B cell (primary cell): ENCODE data around the gene CARD9. TPM values are rescaled to one million over a fixed set of nuclear protein-coding genes. Genes with fewer than 3 reads are reported as not detected.
A peak's percentile ranks its signal among the peaks of the same experiment; 100 is the strongest.

Source experiments
- ATAC-seq: fragments of 200-7000 bp; cut with Tn5 transposase; one replicate; pipeline ENCODE4 v1.10.0; 2021; ENCODE audit warnings: low read depth, mild to moderate bottlenecking, moderate number of reproducible peaks, moderate library complexity
- CTCF ChIA-PET: fragments of 350-600 bp; sonication (Branson Sonifier 250); formaldehyde crosslinking; loops from one replicate; lab custom pipeline; 2021; ENCODE audit warnings: antibody characterized with exemption, inconsistent platforms; lab: Charles Lee
- POLR2A ChIA-PET: fragments of 350-600 bp; sonication (Branson Sonifier 250); formaldehyde crosslinking; loops from one replicate; lab custom pipeline; 2021; ENCODE audit warnings: antibody characterized with exemption; lab: Charles Lee
- DNase-seq: peaks from one replicate; pipeline ENCODE4 v3.0.0; 2013
- H2AFZ ChIP-seq: 2 replicates; pipeline ENCODE4 v1.6.1; 2012; ENCODE audit warnings: mild to moderate bottlenecking, low read depth, low read length; ENCODE audit not compliant: insufficient read depth, poor library complexity, severe bottlenecking
- H3K27ac ChIP-seq, 2 donors: 1 replicate in 1 of 2; 2 replicates in 1 of 2; pipeline ENCODE4 v1.5.1; 2012 to 2013; ENCODE audit warnings: low read length in 2 of 2, mild to moderate bottlenecking in 2 of 2, moderate library complexity in 1 of 2
- H3K27me3 ChIP-seq, 4 experiments: fragments of 200-600 bp in 1 of 4; sonication (generic) in 1 of 4; replicated peaks in 1 of 4; 1 replicate in 2 of 4; 2 replicates in 2 of 4; pipeline versions ENCODE4 v1.6.1 to v1.7.0; 2013 to 2016; ENCODE audit warnings: low read length in 3 of 4, mild to moderate bottlenecking in 2 of 4, mixed read lengths in 1 of 4, moderate library complexity in 1 of 4; ENCODE audit not compliant: insufficient read depth in 4 of 4, control insufficient read depth in 3 of 4; ENCODE audit errors: control extremely low read depth in 1 of 4
- H3K36me3 ChIP-seq, 2 experiments: replicated peaks in 1 of 2; 1 replicate in 1 of 2; 2 replicates in 1 of 2; pipeline versions ENCODE4 v1.6.1 to v1.7.1; 2013; ENCODE audit warnings: low read length in 1 of 2; ENCODE audit not compliant: insufficient read depth in 2 of 2, control insufficient read depth in 1 of 2; ENCODE audit errors: control extremely low read depth in 1 of 2, extremely low read depth in 1 of 2
- H3K4me1 ChIP-seq, 2 donors: fragments of 200-600 bp in 1 of 2; sonication (generic) in 1 of 2; 1 replicate in 1 of 2; 2 replicates in 1 of 2; pipeline versions ENCODE4 v1.5.1 to v1.6.1; 2013 to 2017; ENCODE audit warnings: low read length in 2 of 2; ENCODE audit not compliant: control insufficient read depth in 2 of 2, insufficient read depth in 2 of 2
- H3K4me2 ChIP-seq: replicated peaks from 2 replicates; pipeline ENCODE3; 2012; ENCODE audit warnings: mild to moderate bottlenecking, low read depth, low read length; ENCODE audit not compliant: poor library complexity, severe bottlenecking
- H3K4me3 ChIP-seq, 5 experiments: fragments of 200-600 bp in 1 of 5; sonication (generic) in 1 of 5; 1 replicate in 3 of 5; 2 replicates in 2 of 5; pipeline versions ENCODE4 v1.5.1 to v1.7.0; 2011 to 2016; ENCODE audit warnings: low read length in 4 of 5, mild to moderate bottlenecking in 4 of 5, low read depth in 2 of 5, control low read depth in 1 of 5, moderate library complexity in 1 of 5; ENCODE audit not compliant: insufficient read depth in 1 of 5; ENCODE audit errors: control extremely low read depth in 1 of 5, extremely low read depth in 1 of 5
- H3K79me2 ChIP-seq: fragments of 200-600 bp; sonication (generic); one replicate; pipeline ENCODE4 v1.6.0; 2016; ENCODE audit warnings: low read length; ENCODE audit not compliant: control insufficient read depth, insufficient read depth
- H3K9ac ChIP-seq: fragments of 200-600 bp; sonication (generic); 2 replicates; pipeline ENCODE4 v1.6.1; 2017; ENCODE audit warnings: mild to moderate bottlenecking, low read length, moderate library complexity
- H3K9me3 ChIP-seq, 3 donors: one replicate each; pipeline versions ENCODE4 v1.6.1 to v1.7.1; 2013; ENCODE audit warnings: low read length in 2 of 3; ENCODE audit not compliant: control insufficient read depth in 2 of 3, insufficient read depth in 1 of 3; ENCODE audit errors: control extremely low read depth in 1 of 3
- H4K20me1 ChIP-seq: 2 replicates; pipeline ENCODE4 v1.6.0; 2012; ENCODE audit warnings: mild to moderate bottlenecking, low read length; ENCODE audit not compliant: insufficient read depth, control insufficient read depth, poor library complexity, severe bottlenecking
- H3K27ac Mint-ChIP-seq: one replicate; pipeline ENCODE4 v1.8.0; 2021; ENCODE audit warnings: mixed read lengths
- H3K27me3 Mint-ChIP-seq: one replicate; pipeline ENCODE4 v1.8.0; 2021; ENCODE audit warnings: mixed read lengths
- H3K4me1 Mint-ChIP-seq: one replicate; pipeline ENCODE4 v1.8.0; 2021; ENCODE audit warnings: mixed read lengths
- H3K4me3 Mint-ChIP-seq: one replicate; pipeline ENCODE4 v1.8.0; 2021; ENCODE audit warnings: mixed read lengths
- H3K9me3 Mint-ChIP-seq: one replicate; pipeline ENCODE4 v1.8.0; 2022; ENCODE audit warnings: mixed read lengths; ENCODE audit not compliant: insufficient read depth
- EZH2 ChIP-seq: IDR thresholded peaks from 2 replicates; pipeline ENCODE4 v1.6.1; 2012; ENCODE audit warnings: borderline replicate concordance, low read depth, mild to moderate bottlenecking, moderate library complexity, low read length; ENCODE audit not compliant: insufficient read depth, poor library complexity, severe bottlenecking
- WGBS: methylation state at CpG from one replicate; pipeline ENCODE4 v1.1.5; 2013; ENCODE audit warnings: missing lambda C conversion rate; ENCODE audit not compliant: insufficient coverage; 5-methylcytosine and 5-hydroxymethylcytosine counted together
- intact Hi-C: fragments of 100-400 bp; cut with micrococcal nuclease; formaldehyde crosslinking; loops from one replicate; pipeline ENCODE4 v1.10.0; 2022
- polyA plus RNA-seq: library from polyadenylated mRNA; depleted of rRNA; stranded (reverse); fragments of >200 nt; gene quantifications from 2 replicates; pipeline ENCODE4 v1.2.3, GENCODE V29; 2012
- total RNA-seq, 2 donors: library from RNA; stranded (reverse); fragments of 120-200 nt in 1 of 2; gene quantifications; 1 replicate in 1 of 2; 2 replicates in 1 of 2; pipeline versions ENCODE4 v1.2.3 to v1.2.4, GENCODE V29; 2013 to 2022
- TF ChIP-seq, protein P1 (sequence below): fragments of 200-600 bp; IDR thresholded peaks from one replicate; pipeline ENCODE4 v1.8.0; 2022; ENCODE audit warnings: antibody characterized with exemption, mild to moderate bottlenecking

CARD9 gene
- total and polyA plus RNA-seq, 2 donors (not counting 1 experiment from before 2014, with no cell fraction given) = 0.57 to 1.1 TPM

DNA sequence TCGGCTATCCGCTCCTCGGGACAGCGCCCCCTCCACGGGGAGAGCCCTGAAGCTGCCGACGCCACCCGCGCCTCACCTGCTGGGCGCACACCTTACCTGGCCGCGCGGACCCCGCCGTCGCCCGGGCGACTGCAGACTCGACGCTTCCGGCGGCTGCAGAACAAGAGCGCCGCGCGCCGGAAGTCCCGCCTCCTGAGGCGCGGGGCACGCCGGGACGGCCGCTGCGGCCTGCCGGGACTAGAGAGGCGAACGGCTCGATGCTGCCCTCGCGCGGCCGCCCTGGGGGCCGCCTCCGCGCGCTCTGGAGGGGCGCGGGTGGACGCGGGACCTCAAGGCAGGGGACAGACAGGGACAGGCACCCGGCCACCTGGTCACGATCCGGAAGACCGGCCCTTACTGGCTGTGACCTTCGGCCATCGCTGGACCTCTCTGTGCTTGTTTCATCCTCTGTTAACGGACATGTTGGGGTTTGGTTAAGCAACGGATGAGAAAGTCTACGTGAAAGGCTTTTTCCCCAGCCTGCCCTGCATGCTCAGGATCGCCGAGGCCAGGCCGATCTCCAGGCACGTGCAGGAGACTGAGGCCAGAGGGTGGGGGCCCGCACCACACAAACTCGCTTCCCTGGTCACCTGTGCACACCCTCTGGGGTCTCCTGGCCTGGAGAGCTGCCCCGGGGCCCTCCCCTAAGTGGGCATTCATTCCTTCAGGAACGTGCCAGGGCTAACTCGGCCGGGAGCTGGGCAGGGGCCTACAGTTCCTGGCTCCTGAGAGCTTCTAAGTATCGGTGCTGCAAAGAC, 26.8 kb upstream of the CARD9 start, which contains the start of gene SNAPC4:
Gene SNAPC4 (minus strand): TSS at position 133 of the 797 bp plus-strand sequence. CDS start 1,742 bp downstream, outside the sequence.
- H3K9me3 ChIP-seq = no peaks in the 10 kb centered on the region
- peaks cover 42% of the 10 kb centered on the region for H3K4me1 Mint-ChIP-seq
- H4K20me1 ChIP-seq = peaks cover 25% of the 10 kb centered on the region
- peaks cover 1 to 33% of the 10 kb centered on the region in 2 experiments for H3K36me3 ChIP-seq
- peak within 1 kb of the TSS; percentile 89 for H3K4me3 Mint-ChIP-seq
- H3K27ac ChIP-seq = peak within 1 kb of the TSS in 1 of 2 donors; percentile 54
- CTCF ChIA-PET = interaction anchor here (1.0 to 2.5 kb wide), 4 partner anchors 9 to 230 kb away, joined by 4 to 16 read pairs (median 6); partner anchors contain the start of genes DNLZ, ENTR1 and PMPCA
- peaks cover 37 to 41% of the 10 kb centered on the region in 2 donors for H3K4me1 ChIP-seq
- H3K27me3 Mint-ChIP-seq = no peaks in the 10 kb centered on the region
- TF ChIP-seq, protein P1, sequence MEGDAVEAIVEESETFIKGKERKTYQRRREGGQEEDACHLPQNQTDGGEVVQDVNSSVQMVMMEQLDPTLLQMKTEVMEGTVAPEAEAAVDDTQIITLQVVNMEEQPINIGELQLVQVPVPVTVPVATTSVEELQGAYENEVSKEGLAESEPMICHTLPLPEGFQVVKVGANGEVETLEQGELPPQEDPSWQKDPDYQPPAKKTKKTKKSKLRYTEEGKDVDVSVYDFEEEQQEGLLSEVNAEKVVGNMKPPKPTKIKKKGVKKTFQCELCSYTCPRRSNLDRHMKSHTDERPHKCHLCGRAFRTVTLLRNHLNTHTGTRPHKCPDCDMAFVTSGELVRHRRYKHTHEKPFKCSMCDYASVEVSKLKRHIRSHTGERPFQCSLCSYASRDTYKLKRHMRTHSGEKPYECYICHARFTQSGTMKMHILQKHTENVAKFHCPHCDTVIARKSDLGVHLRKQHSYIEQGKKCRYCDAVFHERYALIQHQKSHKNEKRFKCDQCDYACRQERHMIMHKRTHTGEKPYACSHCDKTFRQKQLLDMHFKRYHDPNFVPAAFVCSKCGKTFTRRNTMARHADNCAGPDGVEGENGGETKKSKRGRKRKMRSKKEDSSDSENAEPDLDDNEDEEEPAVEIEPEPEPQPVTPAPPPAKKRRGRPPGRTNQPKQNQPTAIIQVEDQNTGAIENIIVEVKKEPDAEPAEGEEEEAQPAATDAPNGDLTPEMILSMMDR = peak; percentile 94
- TF ChIP-seq EZH2 = no peak
- H3K79me2 ChIP-seq = peaks cover 51% of the 10 kb centered on the region
- 10% methylated on average over 71 of the region's 71 CpGs for WGBS
- H3K27me3 ChIP-seq = no peaks in the 10 kb centered on the region
- POLR2A ChIA-PET = interaction anchor here (1.3 to 1.6 kb wide), 2 partner anchors 9 to 11 kb away, joined by 3 to 5 read pairs; partner anchors contain the start of genes ENTR1 and PMPCA
- H3K4me3 ChIP-seq = peak within 1 kb of the TSS; percentile 30 to 83 (median 76)
- DNase-seq (peak; percentile 92), ATAC-seq (peak; percentile 91)
- peak within 1 kb of the TSS; percentile 70 for H3K27ac Mint-ChIP-seq
- intact Hi-C loops = loop anchor here (1.0 to 5.0 kb wide), 9 partner anchors 10 to 433 kb away; partner anchors contain the start of genes DNLZ, ENTR1, INPP5E and PMPCA
- H2AFZ ChIP-seq = peak within 1 kb of the TSS; percentile 83
- peak within 1 kb of the TSS; percentile 70 for H3K9ac ChIP-seq
- peak within 1 kb of the TSS; percentile 82 for H3K4me2 ChIP-seq
- no peaks in the 10 kb centered on the region for H3K9me3 Mint-ChIP-seq
